ENCODE measurements around the gene TAOK1. TPM values are rescaled to one million over a fixed set of nuclear protein-coding genes. Genes with fewer than 3 reads are reported as not detected.

TAOK1 gene
- total and polyA plus RNA-seq, 9 of the 15 experiments (the other 6 are each of a cell fraction or from before 2014, with no cell fraction given): 3.2 to 33.1 (median 16.5) TPM

DNA sequence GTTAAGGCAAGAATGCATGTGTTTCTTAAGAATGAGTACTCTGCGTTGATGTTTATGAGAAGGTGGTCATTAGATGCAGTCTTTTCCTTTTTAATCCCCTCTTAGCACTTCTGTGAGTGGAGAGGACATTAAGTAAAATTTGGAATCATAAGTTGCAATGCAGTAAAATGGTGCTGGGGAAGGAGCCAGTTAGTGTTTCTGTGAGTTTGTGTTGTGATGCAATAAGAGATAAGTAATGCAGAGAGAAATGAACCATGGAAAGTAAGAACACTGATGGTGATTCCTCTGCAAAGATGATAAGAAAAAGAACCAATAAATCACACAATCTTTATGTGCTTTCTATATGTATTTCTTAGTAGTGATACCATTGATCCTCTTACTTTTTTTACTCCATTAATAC lies 156.7 kb downstream of the TAOK1 start:
- DNase-seq (ENCODE audit: extremely low read depth in 1 of 4, low spot score in 3 of 4): no peak
- POLR2A ChIA-PET: no interaction called here
- CTCF ChIA-PET (ENCODE audit: low intra/inter-chr PET ratio): no interaction called here
- in situ Hi-C loops (cut with MboI): no loop called here
- Histone ChIP-seq H3K79me2 (ENCODE audit: control insufficient read depth, insufficient read depth, low read length) (no peaks in the 10 kb centered on the region), H3K27ac (ENCODE audit: extremely low read depth, low read depth, low read length) (no peak overlapping the region), H2AFZ (ENCODE audit: low read depth, low read length) (no peak overlapping the region), H3K36me3 (ENCODE audit: control insufficient read depth, insufficient read depth, low read length) (peaks cover 25% of the 10 kb centered on the region), H3K4me1 (replicated peaks in 1 of 2; ENCODE audit: control insufficient read depth in 2 of 2, insufficient read depth in 2 of 2, low read length in 2 of 2) (no peaks in the 10 kb centered on the region), H3K4me3 (no peak overlapping the region), H3K4me2 (ENCODE audit: insufficient read depth, low read length) (no peak overlapping the region), H3K9me1 (ENCODE audit: control insufficient read depth, insufficient read depth, low read length) (no peaks in the 10 kb centered on the region), H4K20me1 (replicated peaks; ENCODE audit: control insufficient read depth, insufficient read depth, low read length) (no peaks in the 10 kb centered on the region), H3K9ac (ENCODE audit: insufficient read depth in 1 of 2, low read depth in 2 of 2, low read length in 2 of 2) (no peak overlapping the region), H3K27me3 (ENCODE audit: control insufficient read depth in 2 of 2, insufficient read depth in 2 of 2, low read length in 2 of 2) (no peaks in the 10 kb centered on the region), H3K9me3 (replicated peaks; ENCODE audit: control insufficient read depth, insufficient read depth, low read depth, low read length) (no peaks in the 10 kb centered on the region)
- intact Hi-C loops (cut with micrococcal nuclease): no loop called here
- TF ChIP-seq, protein P1, sequence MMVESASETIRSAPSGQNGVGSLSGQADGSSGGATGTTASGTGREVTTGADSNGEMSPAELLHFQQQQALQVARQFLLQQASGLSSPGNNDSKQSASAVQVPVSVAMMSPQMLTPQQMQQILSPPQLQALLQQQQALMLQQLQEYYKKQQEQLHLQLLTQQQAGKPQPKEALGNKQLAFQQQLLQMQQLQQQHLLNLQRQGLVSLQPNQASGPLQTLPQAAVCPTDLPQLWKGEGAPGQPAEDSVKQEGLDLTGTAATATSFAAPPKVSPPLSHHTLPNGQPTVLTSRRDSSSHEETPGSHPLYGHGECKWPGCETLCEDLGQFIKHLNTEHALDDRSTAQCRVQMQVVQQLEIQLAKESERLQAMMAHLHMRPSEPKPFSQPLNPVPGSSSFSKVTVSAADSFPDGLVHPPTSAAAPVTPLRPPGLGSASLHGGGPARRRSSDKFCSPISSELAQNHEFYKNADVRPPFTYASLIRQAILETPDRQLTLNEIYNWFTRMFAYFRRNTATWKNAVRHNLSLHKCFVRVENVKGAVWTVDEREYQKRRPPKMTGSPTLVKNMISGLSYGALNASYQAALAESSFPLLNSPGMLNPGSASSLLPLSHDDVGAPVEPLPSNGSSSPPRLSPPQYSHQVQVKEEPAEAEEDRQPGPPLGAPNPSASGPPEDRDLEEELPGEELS (CRISPR knock-in tag; IDR thresholded peaks at IDR 0.05; ENCODE audit: borderline replicate concordance): no peak
- TF ChIP-seq, protein P2, sequence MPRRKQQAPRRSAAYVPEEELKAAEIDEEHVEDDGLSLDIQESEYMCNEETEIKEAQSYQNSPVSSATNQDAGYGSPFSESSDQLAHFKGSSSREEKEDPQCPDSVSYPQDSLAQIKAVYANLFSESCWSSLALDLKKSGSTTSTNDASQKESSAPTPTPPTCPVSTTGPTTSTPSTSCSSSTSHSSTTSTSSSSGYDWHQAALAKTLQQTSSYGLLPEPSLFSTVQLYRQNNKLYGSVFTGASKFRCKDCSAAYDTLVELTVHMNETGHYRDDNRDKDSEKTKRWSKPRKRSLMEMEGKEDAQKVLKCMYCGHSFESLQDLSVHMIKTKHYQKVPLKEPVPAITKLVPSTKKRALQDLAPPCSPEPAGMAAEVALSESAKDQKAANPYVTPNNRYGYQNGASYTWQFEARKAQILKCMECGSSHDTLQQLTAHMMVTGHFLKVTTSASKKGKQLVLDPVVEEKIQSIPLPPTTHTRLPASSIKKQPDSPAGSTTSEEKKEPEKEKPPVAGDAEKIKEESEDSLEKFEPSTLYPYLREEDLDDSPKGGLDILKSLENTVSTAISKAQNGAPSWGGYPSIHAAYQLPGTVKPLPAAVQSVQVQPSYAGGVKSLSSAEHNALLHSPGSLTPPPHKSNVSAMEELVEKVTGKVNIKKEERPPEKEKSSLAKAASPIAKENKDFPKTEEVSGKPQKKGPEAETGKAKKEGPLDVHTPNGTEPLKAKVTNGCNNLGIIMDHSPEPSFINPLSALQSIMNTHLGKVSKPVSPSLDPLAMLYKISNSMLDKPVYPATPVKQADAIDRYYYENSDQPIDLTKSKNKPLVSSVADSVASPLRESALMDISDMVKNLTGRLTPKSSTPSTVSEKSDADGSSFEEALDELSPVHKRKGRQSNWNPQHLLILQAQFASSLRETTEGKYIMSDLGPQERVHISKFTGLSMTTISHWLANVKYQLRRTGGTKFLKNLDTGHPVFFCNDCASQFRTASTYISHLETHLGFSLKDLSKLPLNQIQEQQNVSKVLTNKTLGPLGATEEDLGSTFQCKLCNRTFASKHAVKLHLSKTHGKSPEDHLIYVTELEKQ (CRISPR knock-in tag; IDR thresholded peaks at IDR 0.05): no peak
- TF ChIP-seq KDM1A (IDR thresholded peaks at IDR 0.05): no peak
- TF ChIP-seq, protein P3, sequence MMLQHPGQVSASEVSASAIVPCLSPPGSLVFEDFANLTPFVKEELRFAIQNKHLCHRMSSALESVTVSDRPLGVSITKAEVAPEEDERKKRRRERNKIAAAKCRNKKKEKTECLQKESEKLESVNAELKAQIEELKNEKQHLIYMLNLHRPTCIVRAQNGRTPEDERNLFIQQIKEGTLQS (IDR thresholded peaks at IDR 0.05): peak; percentile 46; the same call in 1 of the 2 replicates
- TF ChIP-seq, protein P3 (CRISPR knock-in tag; conservative IDR thresholded peaks at IDR 0.05): no peak
- no peak for TF ChIP-seq CEBPG (CRISPR knock-in tag; IDR thresholded peaks at IDR 0.05)
- TF ChIP-seq CEBPG (tag; conservative IDR thresholded peaks at IDR 0.05 in 1 of 2, IDR thresholded peaks at IDR 0.05 in 1 of 2): peak; percentile 83 to 89
- TF ChIP-seq CEBPB (tag; IDR thresholded peaks at IDR 0.05): peak; percentile 82
- no peak for TF ChIP-seq NFXL1 (CRISPR knock-in tag; IDR thresholded peaks at IDR 0.05)
- TF ChIP-seq ATF1 (CRISPR knock-in tag; IDR thresholded peaks at IDR 0.05): no peak
- no peak for TF ChIP-seq ATF1 (tag; IDR thresholded peaks at IDR 0.05)
- no peak for FAIRE-seq
- ATAC-seq: no peak
- BruUV-seq (replicated peaks): no TSS peak
- 73% methylated on average over 1 of the region's 1 CpG for WGBS (ENCODE audit: insufficient coverage, low coverage, missing lambda C conversion rate)

All from K562 (cell line).